ENCODE results near the gene TCP11L2. TPM values are rescaled to one million over a fixed set of nuclear protein-coding genes. Genes with fewer than 3 reads are reported as not detected.

The TCP11L2 gene
- total and polyA plus RNA-seq, 2 of the 13 experiments (the other 11 are each of a cell fraction or from before 2014, with no cell fraction given) = 4.6 to 24.1 TPM

DNA sequence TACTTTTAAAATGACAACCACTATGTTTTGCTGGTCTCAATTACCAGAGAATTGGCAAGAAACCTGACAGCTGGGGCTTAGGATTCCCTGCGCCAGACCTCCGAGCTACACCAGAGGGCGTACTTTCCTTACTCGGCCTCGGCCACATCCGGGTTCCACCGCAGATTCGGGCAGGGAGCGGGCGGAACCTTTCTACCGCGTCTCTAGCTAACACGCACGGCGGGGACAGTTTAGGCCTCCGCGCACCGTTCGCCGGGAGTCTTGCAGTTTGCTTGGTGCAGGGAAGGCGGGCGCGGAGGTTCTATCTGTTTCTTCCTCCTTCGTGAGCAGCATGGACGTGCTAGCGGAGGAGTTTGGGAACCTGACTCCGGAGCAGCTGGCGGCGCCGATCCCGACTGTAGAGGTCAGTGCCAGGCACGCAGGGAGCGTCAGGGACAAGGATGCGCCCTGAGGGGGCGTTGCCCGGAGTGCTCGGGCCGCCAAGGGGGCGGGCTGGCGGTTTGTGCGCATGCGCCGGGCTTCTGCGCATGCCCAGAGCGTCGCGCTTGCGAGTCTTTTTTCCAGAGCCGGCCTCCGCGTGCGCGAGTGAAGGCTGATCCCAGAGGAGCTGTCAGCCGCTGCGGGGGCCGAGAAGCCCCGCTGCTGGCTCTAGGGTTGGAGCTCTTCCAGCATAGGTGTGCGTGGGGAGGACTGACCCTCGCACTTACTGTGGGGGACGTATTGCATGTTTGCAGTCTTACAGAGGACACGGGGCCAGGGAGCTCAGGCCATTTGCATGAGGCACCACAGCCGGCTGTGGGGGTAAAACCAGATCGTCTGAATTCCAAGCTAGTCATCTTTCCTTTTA lies 55.2 kb downstream of the TCP11L2 start, which contains the start of gene POLR3B (continued):
- TF ChIP-seq, protein P1, sequence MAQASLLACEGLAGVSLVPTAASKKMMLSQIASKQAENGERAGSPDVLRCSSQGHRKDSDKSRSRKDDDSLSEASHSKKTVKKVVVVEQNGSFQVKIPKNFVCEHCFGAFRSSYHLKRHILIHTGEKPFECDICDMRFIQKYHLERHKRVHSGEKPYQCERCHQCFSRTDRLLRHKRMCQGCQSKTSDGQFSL (CRISPR knock-in tag; IDR thresholded peaks at IDR 0.05) = no peak
- peak; percentile 76; the same call in 1 of the 2 replicates for TF ChIP-seq PITX1 (CRISPR knock-in tag; IDR thresholded peaks at IDR 0.05)
- TF ChIP-seq MBD4 (IDR thresholded peaks at IDR 0.05; ENCODE audit: borderline replicate concordance, low read length) = no peak
- TF ChIP-seq, protein P2, sequence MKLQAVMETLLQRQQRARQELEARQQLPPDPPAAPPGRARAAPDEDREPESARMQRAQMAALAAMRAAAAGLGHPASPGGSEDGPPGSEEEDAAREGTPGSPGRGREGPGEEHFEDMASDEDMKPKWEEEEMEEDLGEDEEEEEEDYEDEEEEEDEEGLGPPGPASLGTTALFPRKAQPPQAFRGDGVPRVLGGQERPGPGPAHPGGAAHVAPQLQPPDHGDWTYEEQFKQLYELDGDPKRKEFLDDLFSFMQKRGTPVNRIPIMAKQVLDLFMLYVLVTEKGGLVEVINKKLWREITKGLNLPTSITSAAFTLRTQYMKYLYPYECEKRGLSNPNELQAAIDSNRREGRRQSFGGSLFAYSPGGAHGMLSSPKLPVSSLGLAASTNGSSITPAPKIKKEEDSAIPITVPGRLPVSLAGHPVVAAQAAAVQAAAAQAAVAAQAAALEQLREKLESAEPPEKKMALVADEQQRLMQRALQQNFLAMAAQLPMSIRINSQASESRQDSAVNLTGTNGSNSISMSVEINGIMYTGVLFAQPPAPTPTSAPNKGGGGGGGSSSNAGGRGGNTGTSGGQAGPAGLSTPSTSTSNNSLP (IDR thresholded peaks at IDR 0.05; ENCODE audit: low read depth, low read length) = 0 out of 2 replicates have a peak, but pooled peaks have one; percentile 24
- peak; percentile 82; the same call in 1 of the 2 replicates for TF ChIP-seq ZNF816 (CRISPR knock-in tag; IDR thresholded peaks at IDR 0.05; ENCODE audit: borderline replicate concordance)
- TF ChIP-seq, protein P3, sequence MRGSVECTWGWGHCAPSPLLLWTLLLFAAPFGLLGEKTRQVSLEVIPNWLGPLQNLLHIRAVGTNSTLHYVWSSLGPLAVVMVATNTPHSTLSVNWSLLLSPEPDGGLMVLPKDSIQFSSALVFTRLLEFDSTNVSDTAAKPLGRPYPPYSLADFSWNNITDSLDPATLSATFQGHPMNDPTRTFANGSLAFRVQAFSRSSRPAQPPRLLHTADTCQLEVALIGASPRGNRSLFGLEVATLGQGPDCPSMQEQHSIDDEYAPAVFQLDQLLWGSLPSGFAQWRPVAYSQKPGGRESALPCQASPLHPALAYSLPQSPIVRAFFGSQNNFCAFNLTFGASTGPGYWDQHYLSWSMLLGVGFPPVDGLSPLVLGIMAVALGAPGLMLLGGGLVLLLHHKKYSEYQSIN (CRISPR knock-in tag; IDR thresholded peaks at IDR 0.05; ENCODE audit: borderline replicate concordance) = no peak
- TF ChIP-seq NFE2 (CRISPR knock-in tag; IDR thresholded peaks at IDR 0.05) = no peak
- 0 out of 2 replicates have a peak, but pooled peaks have one; percentile 7 for TF ChIP-seq NFE2L2 (IDR thresholded peaks at IDR 0.05; ENCODE audit: low read length)
- no peak for TF ChIP-seq HNF4G (IDR thresholded peaks at IDR 0.05; ENCODE audit: borderline replicate concordance, low read depth, low read length)
- TF ChIP-seq HNF4G (CRISPR knock-in tag; IDR thresholded peaks at IDR 0.05; ENCODE audit: borderline replicate concordance, low read depth) = peak; percentile 68; the same call in 1 of the 2 replicates
- TF ChIP-seq ZSCAN20 (CRISPR knock-in tag; IDR thresholded peaks at IDR 0.05; ENCODE audit: borderline replicate concordance) = peak; percentile 48
- TF ChIP-seq ZNF615 (CRISPR knock-in tag; IDR thresholded peaks at IDR 0.05; ENCODE audit: borderline replicate concordance) = no peak
- TF ChIP-seq YEATS2 (CRISPR knock-in tag; IDR thresholded peaks at IDR 0.05; ENCODE audit: borderline replicate concordance) = peak; percentile 99
- TF ChIP-seq ZNF552 (CRISPR knock-in tag; IDR thresholded peaks at IDR 0.05; ENCODE audit: borderline replicate concordance) = peak; percentile 66
- TF ChIP-seq, protein P4, sequence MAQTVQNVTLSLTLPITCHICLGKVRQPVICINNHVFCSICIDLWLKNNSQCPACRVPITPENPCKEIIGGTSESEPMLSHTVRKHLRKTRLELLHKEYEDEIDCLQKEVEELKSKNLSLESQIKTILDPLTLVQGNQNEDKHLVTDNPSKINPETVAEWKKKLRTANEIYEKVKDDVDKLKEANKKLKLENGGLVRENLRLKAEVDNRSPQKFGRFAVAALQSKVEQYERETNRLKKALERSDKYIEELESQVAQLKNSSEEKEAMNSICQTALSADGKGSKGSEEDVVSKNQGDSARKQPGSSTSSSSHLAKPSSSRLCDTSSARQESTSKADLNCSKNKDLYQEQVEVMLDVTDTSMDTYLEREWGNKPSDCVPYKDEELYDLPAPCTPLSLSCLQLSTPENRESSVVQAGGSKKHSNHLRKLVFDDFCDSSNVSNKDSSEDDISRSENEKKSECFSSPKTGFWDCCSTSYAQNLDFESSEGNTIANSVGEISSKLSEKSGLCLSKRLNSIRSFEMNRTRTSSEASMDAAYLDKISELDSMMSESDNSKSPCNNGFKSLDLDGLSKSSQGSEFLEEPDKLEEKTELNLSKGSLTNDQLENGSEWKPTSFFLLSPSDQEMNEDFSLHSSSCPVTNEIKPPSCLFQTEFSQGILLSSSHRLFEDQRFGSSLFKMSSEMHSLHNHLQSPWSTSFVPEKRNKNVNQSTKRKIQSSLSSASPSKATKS (CRISPR knock-in tag; IDR thresholded peaks at IDR 0.05) = no peak; the same call in 1 of the 2 replicates
- TF ChIP-seq, protein P5, sequence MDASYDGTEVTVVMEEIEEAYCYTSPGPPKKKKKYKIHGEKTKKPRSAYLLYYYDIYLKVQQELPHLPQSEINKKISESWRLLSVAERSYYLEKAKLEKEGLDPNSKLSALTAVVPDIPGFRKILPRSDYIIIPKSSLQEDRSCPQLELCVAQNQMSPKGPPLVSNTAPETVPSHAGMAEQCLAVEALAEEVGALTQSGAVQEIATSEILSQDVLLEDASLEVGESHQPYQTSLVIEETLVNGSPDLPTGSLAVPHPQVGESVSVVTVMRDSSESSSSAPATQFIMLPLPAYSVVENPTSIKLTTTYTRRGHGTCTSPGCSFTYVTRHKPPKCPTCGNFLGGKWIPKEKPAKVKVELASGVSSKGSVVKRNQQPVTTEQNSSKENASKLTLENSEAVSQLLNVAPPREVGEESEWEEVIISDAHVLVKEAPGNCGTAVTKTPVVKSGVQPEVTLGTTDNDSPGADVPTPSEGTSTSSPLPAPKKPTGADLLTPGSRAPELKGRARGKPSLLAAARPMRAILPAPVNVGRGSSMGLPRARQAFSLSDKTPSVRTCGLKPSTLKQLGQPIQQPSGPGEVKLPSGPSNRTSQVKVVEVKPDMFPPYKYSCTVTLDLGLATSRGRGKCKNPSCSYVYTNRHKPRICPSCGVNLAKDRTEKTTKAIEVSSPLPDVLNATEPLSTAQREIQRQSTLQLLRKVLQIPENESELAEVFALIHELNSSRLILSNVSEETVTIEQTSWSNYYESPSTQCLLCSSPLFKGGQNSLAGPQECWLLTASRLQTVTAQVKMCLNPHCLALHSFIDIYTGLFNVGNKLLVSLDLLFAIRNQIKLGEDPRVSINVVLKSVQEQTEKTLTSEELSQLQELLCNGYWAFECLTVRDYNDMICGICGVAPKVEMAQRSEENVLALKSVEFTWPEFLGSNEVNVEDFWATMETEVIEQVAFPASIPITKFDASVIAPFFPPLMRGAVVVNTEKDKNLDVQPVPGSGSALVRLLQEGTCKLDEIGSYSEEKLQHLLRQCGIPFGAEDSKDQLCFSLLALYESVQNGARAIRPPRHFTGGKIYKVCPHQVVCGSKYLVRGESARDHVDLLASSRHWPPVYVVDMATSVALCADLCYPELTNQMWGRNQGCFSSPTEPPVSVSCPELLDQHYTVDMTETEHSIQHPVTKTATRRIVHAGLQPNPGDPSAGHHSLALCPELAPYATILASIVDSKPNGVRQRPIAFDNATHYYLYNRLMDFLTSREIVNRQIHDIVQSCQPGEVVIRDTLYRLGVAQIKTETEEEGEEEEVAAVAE (CRISPR knock-in tag; IDR thresholded peaks at IDR 0.05; ENCODE audit: borderline replicate concordance) = no peak
- no peak for TF ChIP-seq ZNF83 (CRISPR knock-in tag; IDR thresholded peaks at IDR 0.05; ENCODE audit: borderline replicate concordance)
- peak; percentile 87; the same call in 1 of the 2 replicates for TF ChIP-seq ZNF619 (CRISPR knock-in tag; IDR thresholded peaks at IDR 0.05)
